HG03039 (cell line): Measurements from ENCODE around the gene SAXO2.
"Not testable (repeated sequence)": the region's sequence is repeated elsewhere in the genome, so short reads cannot be mapped to it uniquely, and the experiment has no call there.

Source experiments
- ATAC-seq: cut with Tn5 transposase; IDR thresholded peaks from one replicate; pipeline ENCODE4 v1.9.1; 2021; ENCODE audit warnings: mild to moderate bottlenecking, moderate library complexity; ENCODE audit not compliant: unreplicated experiment

SAXO2 gene

DNA sequence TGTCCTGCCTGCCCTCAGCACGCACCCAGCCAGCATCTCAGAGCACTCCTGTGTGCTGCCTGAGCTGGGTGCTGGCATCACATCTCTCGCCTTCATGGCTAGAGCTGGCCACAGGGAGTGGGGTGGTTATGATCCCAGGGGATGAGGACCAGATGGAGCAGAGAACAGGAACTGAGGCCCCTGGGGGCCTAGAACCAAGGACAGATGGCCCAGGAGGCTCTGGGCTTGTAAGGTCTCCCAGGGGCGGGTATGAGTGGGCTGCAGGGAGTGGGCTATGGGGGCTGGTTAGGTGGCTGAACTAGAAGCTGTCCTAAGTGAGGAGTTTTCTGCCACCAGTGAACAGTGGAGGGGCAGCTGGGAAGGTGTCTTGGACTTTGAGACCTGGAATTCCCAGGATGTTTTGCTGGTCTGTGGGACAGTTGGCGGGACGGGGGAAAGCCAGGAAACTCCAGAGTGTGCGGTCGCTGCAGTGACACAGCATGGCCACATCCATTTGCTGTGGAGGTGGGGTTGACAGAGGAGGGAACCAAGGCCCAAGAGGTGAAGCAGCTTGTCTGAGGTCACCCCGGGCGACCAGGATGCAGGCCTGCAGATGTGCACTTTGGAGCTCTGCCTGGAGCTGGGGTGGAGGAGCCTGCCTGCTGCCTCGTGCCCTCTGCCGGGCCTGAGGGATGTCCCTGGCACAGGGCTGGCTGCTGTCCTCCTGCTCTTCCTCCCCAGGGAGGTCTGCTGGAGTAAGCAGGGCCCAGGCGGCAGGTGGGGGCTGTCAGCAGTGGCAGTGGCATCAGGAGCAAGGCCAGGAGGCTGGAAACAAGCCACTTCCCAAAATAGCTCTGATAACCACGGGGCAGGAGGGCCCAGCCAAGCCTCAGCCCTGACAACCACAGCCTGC, 70.3 kb downstream of the SAXO2 start:
- ATAC-seq, result not testable (repeated sequence)

- not testable (repeated sequence) for ATAC-seq
Measured at GRCh38 chr15:82333603-82334553, 71.3 kb downstream of the SAXO2 start.
